ENCODE measurements around the gene IHH.

IHH gene

DNA sequence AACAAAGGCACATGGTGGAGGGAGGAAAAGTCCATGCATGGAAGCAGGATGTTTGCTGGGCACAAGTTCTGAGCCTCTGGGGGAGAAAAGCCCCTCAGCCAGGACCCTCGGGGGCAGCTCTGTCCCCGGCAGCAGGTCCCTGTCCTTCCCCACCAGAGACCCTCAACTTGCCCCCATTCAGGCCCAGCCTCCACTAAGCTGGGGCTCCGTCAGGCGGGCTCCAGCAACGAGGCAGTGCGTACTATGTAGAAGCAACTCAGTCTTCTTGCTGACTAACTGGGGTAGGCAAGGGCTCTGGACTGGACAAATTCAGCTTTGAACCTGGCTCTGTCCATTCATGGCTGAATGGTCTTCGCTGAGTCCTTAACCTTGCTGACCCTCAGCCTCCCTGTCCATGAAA, 42.4 kb downstream of the IHH start:
- DNase-seq: no peak

DNA sequence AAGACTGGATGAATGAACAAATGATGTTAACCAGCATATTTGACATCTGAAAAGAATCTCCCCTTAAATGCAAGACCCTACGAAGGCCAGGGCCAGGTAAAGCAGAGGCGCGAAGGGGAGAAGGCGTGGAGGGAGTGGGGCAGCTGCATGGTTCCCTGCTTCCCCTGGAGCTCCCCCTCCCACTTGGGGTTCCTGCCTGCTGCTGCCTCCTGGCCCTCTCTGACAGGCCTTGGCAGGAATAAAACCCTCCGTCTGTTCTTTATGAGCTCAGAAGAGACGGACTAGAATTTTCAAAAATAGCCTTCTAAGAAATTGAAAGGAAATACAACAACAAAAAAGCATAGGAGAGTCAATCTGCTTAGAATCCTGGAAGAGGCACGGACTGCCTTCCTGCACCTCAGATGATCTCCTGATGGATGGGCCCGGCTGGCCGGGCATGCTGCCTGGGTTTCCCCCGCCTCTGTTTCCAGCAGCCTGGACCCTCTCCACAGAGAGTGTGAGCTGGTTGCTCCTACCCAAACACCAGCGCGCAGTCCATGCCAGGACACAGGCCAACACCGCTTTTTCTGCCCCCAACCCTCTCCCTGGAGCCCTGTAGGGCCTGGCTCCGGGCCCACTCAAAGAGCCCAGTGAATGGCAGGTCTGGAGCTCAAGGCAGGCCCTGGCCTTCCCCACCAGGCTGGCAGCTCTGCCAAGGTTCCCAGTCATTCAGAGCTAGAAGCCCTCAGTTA, 43.4 kb downstream of the IHH start:
- DNase-seq: no peak

DNA sequence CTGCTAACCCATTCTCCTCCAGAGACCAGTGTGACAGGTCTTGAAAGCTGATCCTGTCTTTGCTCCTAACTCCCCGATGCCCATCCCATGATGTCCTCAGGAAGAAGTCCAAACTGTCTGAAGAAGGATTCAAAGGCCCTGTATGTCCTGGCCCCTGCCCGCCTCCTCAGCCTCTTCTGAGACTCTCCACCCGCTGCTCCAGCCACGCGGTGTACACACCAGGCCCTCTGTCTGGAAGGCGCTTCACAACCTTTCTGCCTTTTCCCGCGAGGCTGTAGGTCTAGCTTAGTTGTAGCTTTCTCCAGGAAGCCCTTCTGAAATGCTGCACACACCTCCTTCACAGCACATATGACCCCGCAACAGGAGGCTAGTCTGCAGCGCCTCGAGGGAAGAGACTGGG, 44.0 kb downstream of the IHH start:
- no peak for DNase-seq

DNA sequence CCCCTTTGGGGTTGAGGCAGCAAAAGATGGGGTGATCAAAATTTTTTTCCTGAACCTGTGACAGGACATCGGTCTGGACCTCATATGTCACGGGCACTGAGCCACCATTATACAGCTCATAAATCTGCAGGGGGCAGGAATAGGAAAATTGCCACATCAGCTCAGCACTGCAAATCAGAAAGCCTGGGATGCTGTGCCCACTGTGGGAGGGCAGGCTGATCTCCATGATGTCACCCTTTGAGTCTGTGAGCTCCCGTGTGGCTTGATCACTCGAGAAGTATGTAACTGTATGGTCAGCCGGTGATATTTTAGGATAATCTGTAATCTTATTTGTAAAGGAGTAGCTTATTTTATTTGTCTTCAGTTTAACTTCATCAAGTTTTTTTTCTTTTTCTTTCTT, 49.8 kb downstream of the IHH start:
- no peak for DNase-seq

DNA sequence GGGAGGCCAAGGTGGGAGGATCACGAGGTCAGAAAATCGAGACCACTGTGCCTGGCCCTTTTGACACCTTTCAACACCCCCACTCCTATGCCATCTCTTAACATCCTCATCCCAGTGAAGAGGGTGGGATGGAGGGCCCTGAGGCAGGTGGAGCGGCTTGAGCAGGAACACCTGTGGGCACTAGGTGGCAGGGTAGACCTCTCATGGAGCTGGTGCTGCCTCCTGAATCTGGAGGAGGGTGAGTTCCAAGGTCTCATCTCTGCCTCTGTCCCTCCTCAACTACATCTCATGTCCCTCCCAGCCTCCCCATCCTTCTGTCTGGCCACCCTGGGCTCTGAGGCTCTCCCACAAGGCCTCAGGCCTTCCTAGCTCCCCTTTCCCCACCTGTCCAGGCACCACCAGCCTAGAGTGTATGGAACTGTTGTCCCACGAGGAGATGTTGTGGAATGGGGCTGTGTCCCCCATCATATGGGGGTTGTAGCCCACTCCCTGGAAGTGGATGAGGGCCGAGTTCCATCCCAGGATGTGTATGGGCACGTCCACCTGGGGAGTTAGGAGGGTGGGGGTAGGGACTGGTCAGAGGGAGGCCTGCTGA, 50.5 kb downstream of the IHH start:
- no peak for DNase-seq

DNA sequence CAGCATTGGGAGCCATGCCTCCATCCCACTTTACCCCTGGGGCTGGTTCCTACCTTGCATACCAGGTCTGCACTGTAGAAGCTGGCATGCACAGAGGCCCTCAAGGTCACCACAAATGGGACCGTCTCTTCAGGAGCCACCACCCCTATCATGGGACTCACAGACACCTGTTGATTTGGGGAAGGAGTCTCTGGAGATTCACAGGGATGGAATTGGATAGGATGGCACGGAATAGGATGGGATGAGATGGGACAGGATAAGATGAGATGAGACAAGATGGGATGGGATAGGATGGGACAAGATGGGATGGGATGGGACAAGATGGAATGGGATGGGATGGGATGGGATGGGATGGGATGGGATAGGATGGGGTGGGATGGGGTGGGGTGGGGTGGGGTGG, 51.4 kb downstream of the IHH start:
- no peak for DNase-seq

Data from NCI-H524 treated with DMSO at 0.1 percent for 48 hours (cell line).